ENCODE measurements around the gene CTNNA2. TPM values are rescaled to one million over a fixed set of nuclear protein-coding genes. Genes with fewer than 3 reads are reported as not detected.

Gene CTNNA2
- total and polyA plus RNA-seq, 7 experiments from 2014 or later: not detected

- ATAC-seq: no peak
- ChIA-PET CTCF (no interaction called here), POLR2A (no interaction called here)
- Histone ChIP-seq H3K4me1 (ENCODE audit: control insufficient read depth in 2 of 2, insufficient read depth in 2 of 2, low read length in 2 of 2) (no peaks in the 10 kb centered on the region), H3K4me3 (ENCODE audit: low read length) (no peak overlapping the region), H3K36me3 (ENCODE audit: control insufficient read depth in 2 of 3, insufficient read depth in 3 of 3, low read length in 3 of 3) (no peaks in the 10 kb centered on the region), H3K27ac (ENCODE audit: low read depth, low read length) (no peak overlapping the region), H3K9me3 (ENCODE audit: control insufficient read depth in 2 of 3, low read length in 3 of 3) (no peaks in the 10 kb centered on the region), H3K27me3 (ENCODE audit: control insufficient read depth in 2 of 2, insufficient read depth in 2 of 2, low read length in 2 of 2) (no peaks in the 10 kb centered on the region)
- peaks cover 0 to 6% (median 0%) of the 10 kb centered on the region in 11 donors for H3K9me3 Mint-ChIP-seq
- H3K4me1 Mint-ChIP-seq: no peaks in the 10 kb centered on the region
- H3K36me3 Mint-ChIP-seq: no peaks in the 10 kb centered on the region
- no peak overlapping the region for H3K4me3 Mint-ChIP-seq
- no peak for DNase-seq
- H3K27me3 Mint-ChIP-seq: no peaks in the 10 kb centered on the region
- no peak overlapping the region for H3K27ac Mint-ChIP-seq
- intact Hi-C loops (cut with micrococcal nuclease): no loop called here
Observed at GRCh38 chr2:79903222-79904000, 390.6 kb downstream of the CTNNA2 start.

- no peak overlapping the region for H3K27ac Mint-ChIP-seq
- no peaks in the 10 kb centered on the region for H3K9me3 ChIP-seq (ENCODE audit: control insufficient read depth in 2 of 3, low read length in 3 of 3)
- POLR2A ChIA-PET: no interaction called here
- CTCF ChIA-PET: no interaction called here
- H3K4me3 ChIP-seq (ENCODE audit: low read length): no peak overlapping the region
- no peaks in the 10 kb centered on the region for H3K27me3 Mint-ChIP-seq
- DNase-seq (no peak), ATAC-seq (no peak)
- no peaks in the 10 kb centered on the region for H3K36me3 ChIP-seq (ENCODE audit: control insufficient read depth in 2 of 3, insufficient read depth in 3 of 3, low read length in 3 of 3)
- no peak overlapping the region for H3K27ac ChIP-seq (ENCODE audit: low read depth, low read length)
- no peak overlapping the region for H3K4me3 Mint-ChIP-seq
- H3K4me1 Mint-ChIP-seq: no peaks in the 10 kb centered on the region
- no peaks in the 10 kb centered on the region for H3K36me3 Mint-ChIP-seq
- no peaks in the 10 kb centered on the region for H3K27me3 ChIP-seq (ENCODE audit: control insufficient read depth in 2 of 2, insufficient read depth in 2 of 2, low read length in 2 of 2)
- H3K4me1 ChIP-seq (ENCODE audit: control insufficient read depth in 2 of 2, insufficient read depth in 2 of 2, low read length in 2 of 2): no peaks in the 10 kb centered on the region
- peaks cover 0 to 6% (median 0%) of the 10 kb centered on the region in 11 donors for H3K9me3 Mint-ChIP-seq
- intact Hi-C loops (cut with micrococcal nuclease): no loop called here
Observed at GRCh38 chr2:79906139-79906890, 393.5 kb downstream of the CTNNA2 start.

GRCh38 chr2:79909521-79909920, 396.7 kb downstream of the CTNNA2 start:
- Mint-ChIP-seq H3K36me3 (no peaks in the 10 kb centered on the region), H3K27me3 (no peaks in the 10 kb centered on the region), H3K4me3 (no peak overlapping the region), H3K9me3 (peaks cover 0 to 11% (median 0%) of the 10 kb centered on the region in 11 donors), H3K27ac (no peak overlapping the region), H3K4me1 (no peaks in the 10 kb centered on the region)
- H3K4me1 ChIP-seq (ENCODE audit: control insufficient read depth in 2 of 2, insufficient read depth in 2 of 2, low read length in 2 of 2): no peaks in the 10 kb centered on the region
- H3K27me3 ChIP-seq (ENCODE audit: control insufficient read depth in 2 of 2, insufficient read depth in 2 of 2, low read length in 2 of 2): no peaks in the 10 kb centered on the region
- no peaks in the 10 kb centered on the region for H3K9me3 ChIP-seq (ENCODE audit: control insufficient read depth in 2 of 3, low read length in 3 of 3)
- ChIA-PET POLR2A (no interaction called here), CTCF (no interaction called here)
- DNase-seq: no peak
- H3K27ac ChIP-seq (ENCODE audit: low read depth, low read length): no peak overlapping the region
- no peak overlapping the region for H3K4me3 ChIP-seq (ENCODE audit: low read length)
- intact Hi-C loops (cut with micrococcal nuclease): no loop called here
- H3K36me3 ChIP-seq (ENCODE audit: control insufficient read depth in 2 of 3, insufficient read depth in 3 of 3, low read length in 3 of 3): no peaks in the 10 kb centered on the region
- ATAC-seq: no peak

GRCh38 chr2:79910643-79911042, 397.8 kb downstream of the CTNNA2 start:
- no peak overlapping the region for H3K27ac Mint-ChIP-seq
- no peaks in the 10 kb centered on the region for H3K36me3 Mint-ChIP-seq
- no peak overlapping the region for H3K27ac ChIP-seq (ENCODE audit: low read depth, low read length)
- intact Hi-C loops (cut with micrococcal nuclease): no loop called here
- CTCF ChIA-PET: no interaction called here
- H3K36me3 ChIP-seq (ENCODE audit: control insufficient read depth in 2 of 3, insufficient read depth in 3 of 3, low read length in 3 of 3): no peaks in the 10 kb centered on the region
- H3K9me3 ChIP-seq (ENCODE audit: control insufficient read depth in 2 of 3, low read length in 3 of 3): no peaks in the 10 kb centered on the region
- peaks cover 0 to 7% (median 0%) of the 10 kb centered on the region in 11 donors for H3K9me3 Mint-ChIP-seq
- H3K27me3 ChIP-seq (ENCODE audit: control insufficient read depth in 2 of 2, insufficient read depth in 2 of 2, low read length in 2 of 2): no peaks in the 10 kb centered on the region
- H3K4me3 ChIP-seq (ENCODE audit: low read length): no peak overlapping the region
- POLR2A ChIA-PET: no interaction called here
- H3K4me3 Mint-ChIP-seq: no peak overlapping the region
- H3K4me1 ChIP-seq (ENCODE audit: control insufficient read depth in 2 of 2, insufficient read depth in 2 of 2, low read length in 2 of 2): no peaks in the 10 kb centered on the region
- no peaks in the 10 kb centered on the region for H3K4me1 Mint-ChIP-seq
- DNase-seq (no peak), ATAC-seq (no peak)
- no peaks in the 10 kb centered on the region for H3K27me3 Mint-ChIP-seq

GRCh38 chr2:79915455-79915854, 402.6 kb downstream of the CTNNA2 start:
- no peak overlapping the region for H3K4me3 ChIP-seq (ENCODE audit: low read length)
- peaks cover 0 to 3% (median 0%) of the 10 kb centered on the region in 5 donors for H3K36me3 Mint-ChIP-seq
- ChIA-PET POLR2A (no interaction called here), CTCF (no interaction called here)
- peaks cover 0 to 14% (median 4%) of the 10 kb centered on the region in 11 donors for H3K9me3 Mint-ChIP-seq
- H3K27ac Mint-ChIP-seq: no peak overlapping the region
- no peak overlapping the region for H3K4me3 Mint-ChIP-seq
- H3K27me3 Mint-ChIP-seq: no peaks in the 10 kb centered on the region
- no peaks in the 10 kb centered on the region for H3K4me1 Mint-ChIP-seq
- H3K27ac ChIP-seq (ENCODE audit: low read depth, low read length): no peak overlapping the region
- H3K27me3 ChIP-seq (ENCODE audit: control insufficient read depth in 2 of 2, insufficient read depth in 2 of 2, low read length in 2 of 2): no peaks in the 10 kb centered on the region
- no peaks in the 10 kb centered on the region for H3K36me3 ChIP-seq (ENCODE audit: control insufficient read depth in 2 of 3, insufficient read depth in 3 of 3, low read length in 3 of 3)
- H3K9me3 ChIP-seq (ENCODE audit: control insufficient read depth in 2 of 3, low read length in 3 of 3): no peaks in the 10 kb centered on the region
- no peak for ATAC-seq
- no peaks in the 10 kb centered on the region for H3K4me1 ChIP-seq (ENCODE audit: control insufficient read depth in 2 of 2, insufficient read depth in 2 of 2, low read length in 2 of 2)
- DNase-seq: no peak
- intact Hi-C loops (cut with micrococcal nuclease): no loop called here

GRCh38 chr2:79916285-79916684, 403.4 kb downstream of the CTNNA2 start:
- Histone ChIP-seq H3K27ac (ENCODE audit: low read depth, low read length) (no peak overlapping the region), H3K4me1 (ENCODE audit: control insufficient read depth in 2 of 2, insufficient read depth in 2 of 2, low read length in 2 of 2) (no peaks in the 10 kb centered on the region), H3K4me3 (ENCODE audit: low read length) (no peak overlapping the region), H3K9me3 (ENCODE audit: control insufficient read depth in 2 of 3, low read length in 3 of 3) (no peaks in the 10 kb centered on the region), H3K36me3 (ENCODE audit: control insufficient read depth in 2 of 3, insufficient read depth in 3 of 3, low read length in 3 of 3) (no peaks in the 10 kb centered on the region), H3K27me3 (ENCODE audit: control insufficient read depth in 2 of 2, insufficient read depth in 2 of 2, low read length in 2 of 2) (no peaks in the 10 kb centered on the region)
- no peak for ATAC-seq
- Mint-ChIP-seq H3K27me3 (no peaks in the 10 kb centered on the region), H3K36me3 (peaks cover 0 to 3% (median 0%) of the 10 kb centered on the region in 5 donors), H3K9me3 (peaks cover 0 to 15% (median 4%) of the 10 kb centered on the region in 11 donors), H3K4me1 (no peaks in the 10 kb centered on the region), H3K27ac (no peak overlapping the region), H3K4me3 (no peak overlapping the region)
- no peak for DNase-seq
- ChIA-PET CTCF (no interaction called here), POLR2A (no interaction called here)
- intact Hi-C loops (cut with micrococcal nuclease): no loop called here
